HL-60 (cell line): Measurements from ENCODE around the gene MARK2.

Experiments
- DNase-seq, 2 experiments: peaks; one replicate each; pipeline ENCODE4 v3.0.0-alpha.2; 2010 to 2020; ENCODE audit warnings: low read depth in 1 of 2, low spot score in 1 of 2
- H3K27ac ChIP-seq: fragments of 250-450 bp; sonication (Bioruptor Pico); replicated peaks from 2 replicates; pipeline ENCODE4 v1.5.1; 2020; ENCODE audit warnings: mild to moderate bottlenecking, moderate library complexity
- H3K27me3 ChIP-seq: fragments of 250-450 bp; sonication (Bioruptor Pico); 2 replicates; pipeline ENCODE4 v1.5.1; 2021; ENCODE audit warnings: mild to moderate bottlenecking, moderate library complexity; ENCODE audit not compliant: insufficient read depth, poor library complexity, severe bottlenecking
- H3K4me3 ChIP-seq: replicated peaks from 2 replicates; pipeline ENCODE4 v1.5.1; 2011; ENCODE audit warnings: mild to moderate bottlenecking, control low read depth, low read length; ENCODE audit not compliant: insufficient read depth
- GABPA ChIP-seq: IDR thresholded peaks from 2 replicates; pipeline ENCODE4 v1.6.1; 2012; ENCODE audit warnings: low read depth
- POLR2AphosphoS5 ChIP-seq: IDR thresholded peaks from 2 replicates; pipeline ENCODE4 v1.6.1; 2012; ENCODE audit warnings: low read depth
- SPI1 ChIP-seq: IDR thresholded peaks from 2 replicates; pipeline ENCODE4 v1.6.1; 2012; ENCODE audit warnings: low read depth, mild to moderate bottlenecking, borderline replicate concordance
- TF ChIP-seq, protein P1 (sequence below): IDR thresholded peaks from 2 replicates; pipeline ENCODE4 v1.6.1; 2012; ENCODE audit warnings: low read depth; ENCODE audit not compliant: insufficient replicate concordance
- TF ChIP-seq, protein P2 (sequence below): IDR thresholded peaks from one replicate; pipeline ENCODE4 v1.5.1; 2011; ENCODE audit warnings: low read length, control low read depth, inconsistent platforms; ENCODE audit not compliant: insufficient read depth

The MARK2 gene

DNA sequence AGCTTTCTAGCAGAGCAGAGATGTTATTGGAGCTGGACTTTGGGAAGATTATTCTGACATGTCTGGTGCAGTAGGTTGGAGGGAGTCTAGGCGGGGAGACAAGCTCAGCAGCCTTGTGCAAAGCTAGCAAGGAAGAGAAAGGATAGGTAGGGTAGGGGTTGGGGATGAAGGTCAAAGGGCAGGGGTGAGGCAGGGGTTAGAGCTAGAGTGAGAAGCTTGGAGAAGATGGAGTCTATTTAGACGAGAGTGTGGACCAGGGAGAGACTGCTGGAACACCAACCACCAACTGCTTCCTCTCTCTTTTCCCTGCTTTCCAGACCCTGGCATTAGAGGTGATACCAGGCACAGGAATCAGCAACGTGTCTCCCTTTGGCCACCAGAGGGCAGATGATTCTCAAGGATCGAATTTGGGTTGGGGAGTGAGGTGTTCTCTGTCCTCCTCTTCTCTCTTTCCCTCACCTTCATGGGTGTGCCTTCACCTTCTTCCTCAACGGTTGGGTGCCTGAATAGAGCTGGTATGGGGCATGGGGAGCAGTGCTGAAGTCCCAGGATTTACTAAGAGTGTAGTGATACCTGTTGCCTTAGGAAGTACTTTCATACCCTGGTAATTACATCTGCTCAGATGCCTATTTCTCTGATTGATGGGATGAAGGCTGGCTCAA is 1.8 kb upstream of the MARK2 start:
- peak; percentile 65 to 71 for DNase-seq

DNA sequence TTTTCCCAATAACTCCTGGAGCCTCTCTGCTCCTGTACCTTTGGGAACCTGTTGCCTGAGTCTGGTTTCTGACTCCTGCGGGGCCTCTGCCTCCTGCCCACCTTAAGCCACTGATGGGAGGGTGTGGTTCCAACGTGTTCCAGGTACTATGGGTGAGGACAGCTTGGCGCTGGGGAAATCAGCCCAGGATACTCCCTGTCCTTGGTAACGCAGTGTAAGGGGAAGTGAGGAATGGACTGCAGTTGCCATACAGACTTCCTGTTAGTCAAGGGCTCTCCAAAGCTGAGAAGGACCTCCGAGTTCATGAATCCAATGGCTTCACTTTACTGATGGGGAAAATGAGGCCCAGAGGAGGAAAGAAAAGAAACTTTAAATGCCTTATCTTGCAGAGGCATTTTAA is 1.2 kb upstream of the MARK2 start:
- no peak overlapping the region for H3K4me3 ChIP-seq
- H3K27me3 ChIP-seq, result no peaks in the 10 kb centered on the region
- TF ChIP-seq, protein P1, sequence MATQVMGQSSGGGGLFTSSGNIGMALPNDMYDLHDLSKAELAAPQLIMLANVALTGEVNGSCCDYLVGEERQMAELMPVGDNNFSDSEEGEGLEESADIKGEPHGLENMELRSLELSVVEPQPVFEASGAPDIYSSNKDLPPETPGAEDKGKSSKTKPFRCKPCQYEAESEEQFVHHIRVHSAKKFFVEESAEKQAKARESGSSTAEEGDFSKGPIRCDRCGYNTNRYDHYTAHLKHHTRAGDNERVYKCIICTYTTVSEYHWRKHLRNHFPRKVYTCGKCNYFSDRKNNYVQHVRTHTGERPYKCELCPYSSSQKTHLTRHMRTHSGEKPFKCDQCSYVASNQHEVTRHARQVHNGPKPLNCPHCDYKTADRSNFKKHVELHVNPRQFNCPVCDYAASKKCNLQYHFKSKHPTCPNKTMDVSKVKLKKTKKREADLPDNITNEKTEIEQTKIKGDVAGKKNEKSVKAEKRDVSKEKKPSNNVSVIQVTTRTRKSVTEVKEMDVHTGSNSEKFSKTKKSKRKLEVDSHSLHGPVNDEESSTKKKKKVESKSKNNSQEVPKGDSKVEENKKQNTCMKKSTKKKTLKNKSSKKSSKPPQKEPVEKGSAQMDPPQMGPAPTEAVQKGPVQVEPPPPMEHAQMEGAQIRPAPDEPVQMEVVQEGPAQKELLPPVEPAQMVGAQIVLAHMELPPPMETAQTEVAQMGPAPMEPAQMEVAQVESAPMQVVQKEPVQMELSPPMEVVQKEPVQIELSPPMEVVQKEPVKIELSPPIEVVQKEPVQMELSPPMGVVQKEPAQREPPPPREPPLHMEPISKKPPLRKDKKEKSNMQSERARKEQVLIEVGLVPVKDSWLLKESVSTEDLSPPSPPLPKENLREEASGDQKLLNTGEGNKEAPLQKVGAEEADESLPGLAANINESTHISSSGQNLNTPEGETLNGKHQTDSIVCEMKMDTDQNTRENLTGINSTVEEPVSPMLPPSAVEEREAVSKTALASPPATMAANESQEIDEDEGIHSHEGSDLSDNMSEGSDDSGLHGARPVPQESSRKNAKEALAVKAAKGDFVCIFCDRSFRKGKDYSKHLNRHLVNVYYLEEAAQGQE, result no peak
- TF ChIP-seq, protein P2, sequence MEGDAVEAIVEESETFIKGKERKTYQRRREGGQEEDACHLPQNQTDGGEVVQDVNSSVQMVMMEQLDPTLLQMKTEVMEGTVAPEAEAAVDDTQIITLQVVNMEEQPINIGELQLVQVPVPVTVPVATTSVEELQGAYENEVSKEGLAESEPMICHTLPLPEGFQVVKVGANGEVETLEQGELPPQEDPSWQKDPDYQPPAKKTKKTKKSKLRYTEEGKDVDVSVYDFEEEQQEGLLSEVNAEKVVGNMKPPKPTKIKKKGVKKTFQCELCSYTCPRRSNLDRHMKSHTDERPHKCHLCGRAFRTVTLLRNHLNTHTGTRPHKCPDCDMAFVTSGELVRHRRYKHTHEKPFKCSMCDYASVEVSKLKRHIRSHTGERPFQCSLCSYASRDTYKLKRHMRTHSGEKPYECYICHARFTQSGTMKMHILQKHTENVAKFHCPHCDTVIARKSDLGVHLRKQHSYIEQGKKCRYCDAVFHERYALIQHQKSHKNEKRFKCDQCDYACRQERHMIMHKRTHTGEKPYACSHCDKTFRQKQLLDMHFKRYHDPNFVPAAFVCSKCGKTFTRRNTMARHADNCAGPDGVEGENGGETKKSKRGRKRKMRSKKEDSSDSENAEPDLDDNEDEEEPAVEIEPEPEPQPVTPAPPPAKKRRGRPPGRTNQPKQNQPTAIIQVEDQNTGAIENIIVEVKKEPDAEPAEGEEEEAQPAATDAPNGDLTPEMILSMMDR, result no peak
- TF ChIP-seq SPI1, result peak; percentile 86
- peak; percentile 48 to 66 for DNase-seq
- peak overlapping the region; percentile 38 for H3K27ac ChIP-seq

More for the DNA sequence above, 1.8 kb upstream of the MARK2 start:
- no peak for TF ChIP-seq GABPA
- TF ChIP-seq, protein P1, result no peak
- no peak for TF ChIP-seq SPI1
- no peak for TF ChIP-seq POLR2AphosphoS5
- TF ChIP-seq, protein P2, result peak; percentile 88
- no peak overlapping the region for H3K4me3 ChIP-seq
- no peaks in the 10 kb centered on the region for H3K27me3 ChIP-seq
- H3K27ac ChIP-seq, result peak overlapping the region; percentile 38

DNA sequence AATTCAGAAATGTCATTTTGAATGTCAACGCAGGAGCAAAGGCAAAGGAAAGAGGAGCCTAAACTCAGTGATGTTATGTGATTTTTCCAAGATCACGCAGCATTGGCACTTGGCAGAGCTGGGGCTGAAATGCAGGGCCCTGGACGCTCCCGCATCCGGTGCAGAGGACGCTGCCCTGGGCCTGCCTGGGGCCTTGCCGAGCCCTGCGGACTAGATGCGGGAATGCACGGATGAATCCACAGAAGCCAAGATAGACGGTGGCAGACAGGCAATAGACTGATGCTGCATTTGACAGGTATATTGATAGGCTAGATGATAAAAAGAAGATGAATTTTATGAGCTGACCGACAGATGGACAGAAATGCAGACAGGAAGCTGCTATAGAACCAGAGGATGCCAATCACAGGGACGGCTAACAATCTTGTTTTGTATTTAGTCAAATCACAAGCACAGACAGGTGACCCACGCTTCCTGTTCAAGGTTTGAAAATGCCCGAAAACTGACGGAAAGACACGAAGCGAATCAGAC is 696 bp upstream of the MARK2 start:
- Histone ChIP-seq H3K27ac (peak overlapping the region; percentile 38), H3K27me3 (no peaks in the 10 kb centered on the region), H3K4me3 (peak overlapping the region; percentile 33)
- TF ChIP-seq, protein P1, result no peak
- no peak for TF ChIP-seq GABPA
- TF ChIP-seq, protein P2, result no peak
- TF ChIP-seq SPI1, result no peak
- TF ChIP-seq POLR2AphosphoS5, result no peak
- DNase-seq, result no peak
